Esophagus squamous epithelium (tissue), 5 donors: Measurements from ENCODE around the gene ORC1. TPM values are rescaled to one million over a fixed set of nuclear protein-coding genes. Genes with fewer than 3 reads are reported as not detected.

ENCODE experiments used
- DNase-seq: peaks from one replicate; lab custom pipeline; 2025; lab: John Stamatoyannopoulos, UW
- H3K27ac ChIP-seq, 4 donors: fragments of 200-600 bp; sonication (generic); one replicate each; pipeline ENCODE4 v1.5.1; 2016 to 2019; ENCODE audit warnings: mild to moderate bottlenecking in 1 of 4
- H3K27me3 ChIP-seq, 4 donors: fragments of 200-600 bp; sonication (generic); 1 replicate in 3 of 4; 2 replicates in 1 of 4; pipeline versions ENCODE4 v1.5.1 to v1.6.0; 2017 to 2021; ENCODE audit warnings: antibody characterized with exemption in 1 of 4
- H3K36me3 ChIP-seq, 3 donors: fragments of 200-600 bp; sonication (generic); one replicate each; pipeline ENCODE4 v1.5.1; 2016 to 2019
- H3K4me1 ChIP-seq, 3 donors: fragments of 200-600 bp; sonication (generic); one replicate each; pipeline ENCODE4 v1.5.1; 2017 to 2019
- H3K4me3 ChIP-seq, 4 donors: fragments of 200-600 bp; sonication (generic); 1 replicate in 3 of 4; 2 replicates in 1 of 4; pipeline ENCODE4 v1.5.1; 2016 to 2019; ENCODE audit warnings: mild to moderate bottlenecking in 2 of 4, moderate library complexity in 1 of 4
- H3K9me3 ChIP-seq, 3 donors: fragments of 200-600 bp; sonication (generic); one replicate each; pipeline ENCODE4 v1.5.1; 2016 to 2019
- CTCF ChIP-seq, 6 experiments: fragments of 450-650 bp in 4 of 6; fragments of 200-600 bp in 2 of 6; sonication (generic) in 2 of 6; IDR thresholded peaks; one replicate each; pipeline ENCODE4 v1.5.1; 2016 to 2019; ENCODE audit warnings: antibody characterized with exemption in 6 of 6, mild to moderate bottlenecking in 4 of 6, moderate library complexity in 4 of 6
- POLR2A ChIP-seq, 4 donors: fragments of 450-650 bp; IDR thresholded peaks; one replicate each; pipeline ENCODE4 v1.6.1; 2017; ENCODE audit warnings: antibody characterized with exemption in 4 of 4, mild to moderate bottlenecking in 4 of 4, moderate library complexity in 3 of 4
- WGBS, 2 donors: methylation state at CpG; one replicate each; pipeline ENCODE4 v1.1.5; 2018; 5-methylcytosine and 5-hydroxymethylcytosine counted together
- intact Hi-C: fragments of 100-400 bp; cut with DNase I; formaldehyde crosslinking; loops from one replicate; pipeline ENCODE4 v1.15.0; 2022
- total RNA-seq, 4 donors: library from RNA; depleted of rRNA; stranded (reverse); fragments of >200 nt; gene quantifications; one replicate each; pipeline ENCODE4 v1.1.0, GENCODE V29; 2016
- donor health status: DM: yes; HTN: yes; CAD: no.

The ORC1 gene
- total RNA-seq, 4 donors from 2014 or later, result 1.7 to 10.3 (median 4.3) TPM

GRCh38 chr1:52435650-52436049 lies 31.4 kb upstream of the ORC1 start:
- Histone ChIP-seq H3K4me1 (no peaks in the 10 kb centered on the region), H3K27me3 (no peaks in the 10 kb centered on the region), H3K9me3 (no peaks in the 10 kb centered on the region), H3K4me3 (no peak overlapping the region), H3K36me3 (peaks cover 6 to 89% (median 7%) of the 10 kb centered on the region in 3 donors), H3K27ac (no peak overlapping the region)
- no peak for DNase-seq
- intact Hi-C loops, result no loop called here
- WGBS, 2 donors, result 93 to 100% methylated on average over 1 of the region's 1 CpG
- no peak for TF ChIP-seq POLR2A (IDR thresholded peaks at IDR 0.05)
- no peak for TF ChIP-seq CTCF (IDR thresholded peaks at IDR 0.05)

- 100% methylated on average over 1 of the region's 1 CpG for WGBS, 2 donors
- Histone ChIP-seq H3K9me3 (no peaks in the 10 kb centered on the region), H3K36me3 (peaks cover 6 to 91% (median 8%) of the 10 kb centered on the region in 3 donors), H3K4me3 (no peak overlapping the region), H3K27me3 (no peaks in the 10 kb centered on the region), H3K4me1 (no peaks in the 10 kb centered on the region), H3K27ac (no peak overlapping the region)
- DNase-seq, result no peak
- TF ChIP-seq POLR2A (IDR thresholded peaks at IDR 0.05) (no peak), CTCF (IDR thresholded peaks at IDR 0.05) (no peak)
- intact Hi-C loops, result no loop called here
These were observed 31.0 kb upstream of the ORC1 start for GRCh38 chr1:52435211-52435610.

- Histone ChIP-seq H3K27me3 (no peaks in the 10 kb centered on the region), H3K4me3 (no peak overlapping the region), H3K9me3 (no peaks in the 10 kb centered on the region), H3K36me3 (peaks cover 6 to 96% (median 8%) of the 10 kb centered on the region in 3 donors), H3K27ac (no peak overlapping the region), H3K4me1 (no peaks in the 10 kb centered on the region)
- intact Hi-C loops, result no loop called here
- DNase-seq, result no peak
- 93 to 95% methylated on average over 8 of the region's 8 CpGs for WGBS, 2 donors
- TF ChIP-seq CTCF (IDR thresholded peaks at IDR 0.05), result no peak
- TF ChIP-seq POLR2A (IDR thresholded peaks at IDR 0.05), result no peak
These were observed 28.6 kb upstream of the ORC1 start for GRCh38 chr1:52432807-52433206.

- Histone ChIP-seq H3K36me3 (peaks cover 6 to 86% (median 14%) of the 10 kb centered on the region in 3 donors), H3K27me3 (no peaks in the 10 kb centered on the region), H3K4me3 (no peak overlapping the region), H3K27ac (no peak overlapping the region), H3K9me3 (no peaks in the 10 kb centered on the region), H3K4me1 (peaks cover 0 to 11% (median 0%) of the 10 kb centered on the region in 3 donors)
- TF ChIP-seq POLR2A (IDR thresholded peaks at IDR 0.05), result no peak
- no peak for TF ChIP-seq CTCF (IDR thresholded peaks at IDR 0.05)
- WGBS, 2 donors, result 94 to 96% methylated on average over 1 of the region's 1 CpG
- DNase-seq, result no peak
- intact Hi-C loops, result loop anchor here (10.0 kb wide), 1 partner anchor 258 kb away; no protein-coding TSS in a partner anchor
These were observed 22.9 kb upstream of the ORC1 start for GRCh38 chr1:52427152-52427551.

GRCh38 chr1:52426371-52426770 lies 22.1 kb upstream of the ORC1 start:
- Histone ChIP-seq H3K36me3 (peaks cover 6 to 86% (median 14%) of the 10 kb centered on the region in 3 donors), H3K9me3 (no peaks in the 10 kb centered on the region), H3K27ac (peak overlapping the region in 2 of 4 donors; percentile 29 to 49), H3K4me3 (no peak overlapping the region), H3K4me1 (peaks cover 0 to 11% (median 0%) of the 10 kb centered on the region in 3 donors), H3K27me3 (no peaks in the 10 kb centered on the region)
- intact Hi-C loops, result loop anchor here (10.0 kb wide), 1 partner anchor 258 kb away; no protein-coding TSS in a partner anchor
- WGBS, 2 donors, result 69 to 75% methylated on average over 3 of the region's 3 CpGs
- no peak for TF ChIP-seq POLR2A (IDR thresholded peaks at IDR 0.05)
- TF ChIP-seq CTCF (IDR thresholded peaks at IDR 0.05), result no peak
- DNase-seq, result no peak
